Measurements from ENCODE around the gene CBLB.

GRCh38 chr3:105707009-105707408 is 161.8 kb downstream of the CBLB start:
- TF ChIP-seq EZH2phosphoT487 (IDR thresholded peaks at IDR 0.05; ENCODE audit: borderline replicate concordance): no peak
- TF ChIP-seq, protein P1, sequence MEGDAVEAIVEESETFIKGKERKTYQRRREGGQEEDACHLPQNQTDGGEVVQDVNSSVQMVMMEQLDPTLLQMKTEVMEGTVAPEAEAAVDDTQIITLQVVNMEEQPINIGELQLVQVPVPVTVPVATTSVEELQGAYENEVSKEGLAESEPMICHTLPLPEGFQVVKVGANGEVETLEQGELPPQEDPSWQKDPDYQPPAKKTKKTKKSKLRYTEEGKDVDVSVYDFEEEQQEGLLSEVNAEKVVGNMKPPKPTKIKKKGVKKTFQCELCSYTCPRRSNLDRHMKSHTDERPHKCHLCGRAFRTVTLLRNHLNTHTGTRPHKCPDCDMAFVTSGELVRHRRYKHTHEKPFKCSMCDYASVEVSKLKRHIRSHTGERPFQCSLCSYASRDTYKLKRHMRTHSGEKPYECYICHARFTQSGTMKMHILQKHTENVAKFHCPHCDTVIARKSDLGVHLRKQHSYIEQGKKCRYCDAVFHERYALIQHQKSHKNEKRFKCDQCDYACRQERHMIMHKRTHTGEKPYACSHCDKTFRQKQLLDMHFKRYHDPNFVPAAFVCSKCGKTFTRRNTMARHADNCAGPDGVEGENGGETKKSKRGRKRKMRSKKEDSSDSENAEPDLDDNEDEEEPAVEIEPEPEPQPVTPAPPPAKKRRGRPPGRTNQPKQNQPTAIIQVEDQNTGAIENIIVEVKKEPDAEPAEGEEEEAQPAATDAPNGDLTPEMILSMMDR (conservative IDR thresholded peaks at IDR 0.05; ENCODE audit: low read length): no peak
